ENCODE results near the gene CCDC28A.

The CCDC28A gene

DNA sequence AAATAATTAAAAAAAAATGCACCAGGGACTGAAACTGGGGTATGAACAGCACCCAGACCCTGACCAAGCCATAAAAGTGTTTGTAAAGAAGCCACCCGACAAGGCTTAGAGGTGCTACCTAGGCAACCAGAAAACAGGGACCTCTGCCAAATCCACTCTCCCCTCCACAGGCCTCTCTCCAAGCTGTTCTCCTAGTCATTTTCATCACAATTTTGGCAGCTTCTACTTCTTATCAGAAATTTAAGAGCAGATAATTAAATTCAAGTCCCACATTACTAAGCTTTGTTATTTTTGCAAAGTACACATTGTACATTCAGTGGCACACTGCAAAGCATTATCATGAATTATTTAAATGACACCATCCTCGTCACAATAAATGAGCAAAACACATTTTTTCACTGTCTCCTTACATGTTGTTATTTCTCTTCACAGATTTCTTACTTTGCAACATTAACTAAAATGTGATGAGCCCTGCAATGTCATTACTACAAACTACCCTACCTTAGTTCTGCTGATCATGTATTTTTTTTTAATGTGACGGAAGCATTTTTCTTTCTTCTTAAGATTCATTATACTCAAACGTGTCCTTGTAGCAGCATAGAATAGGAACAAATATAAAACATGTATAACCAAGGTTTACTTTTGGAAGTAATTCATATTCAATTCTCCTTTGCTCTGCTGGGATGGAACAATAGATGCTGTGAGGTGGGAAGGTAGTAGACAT lies 60.4 kb downstream of the CCDC28A start:
- DNase-seq (ENCODE audit: low spot score) = no peak

DNA sequence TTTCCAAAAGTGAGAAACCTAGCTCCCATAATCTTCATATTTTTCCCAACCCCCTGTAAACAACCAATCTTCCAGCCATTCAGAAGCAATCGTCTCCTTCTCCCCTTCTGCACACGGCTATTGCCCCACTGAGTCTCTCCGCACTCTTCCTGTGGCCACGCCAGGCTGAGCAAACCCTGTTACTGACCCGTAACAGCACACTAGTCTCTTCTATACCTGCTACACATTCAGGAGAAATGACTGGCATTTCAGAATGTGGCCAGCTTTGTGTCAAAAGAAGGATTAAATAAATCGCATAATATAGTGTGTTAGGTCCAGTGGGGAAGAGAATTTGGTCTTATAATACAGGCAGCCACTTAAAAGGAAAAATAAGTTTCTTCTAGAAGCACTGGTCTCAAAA lies 63.7 kb downstream of the CCDC28A start:
- no peak for DNase-seq (ENCODE audit: low spot score)

Measured in pons (tissue), 1 donor.